HG03342 (cell line): ENCODE measurements around the gene ARL10.
"Not testable (repeated sequence)": the region's sequence is repeated elsewhere in the genome, so short reads cannot be mapped to it uniquely, and the experiment has no call there.

Experiments used
- ATAC-seq: cut with Tn5 transposase; IDR thresholded peaks from one replicate; pipeline ENCODE4 v1.9.1; 2021; ENCODE audit warnings: mild to moderate bottlenecking, moderate library complexity; ENCODE audit not compliant: unreplicated experiment

ARL10 gene

DNA sequence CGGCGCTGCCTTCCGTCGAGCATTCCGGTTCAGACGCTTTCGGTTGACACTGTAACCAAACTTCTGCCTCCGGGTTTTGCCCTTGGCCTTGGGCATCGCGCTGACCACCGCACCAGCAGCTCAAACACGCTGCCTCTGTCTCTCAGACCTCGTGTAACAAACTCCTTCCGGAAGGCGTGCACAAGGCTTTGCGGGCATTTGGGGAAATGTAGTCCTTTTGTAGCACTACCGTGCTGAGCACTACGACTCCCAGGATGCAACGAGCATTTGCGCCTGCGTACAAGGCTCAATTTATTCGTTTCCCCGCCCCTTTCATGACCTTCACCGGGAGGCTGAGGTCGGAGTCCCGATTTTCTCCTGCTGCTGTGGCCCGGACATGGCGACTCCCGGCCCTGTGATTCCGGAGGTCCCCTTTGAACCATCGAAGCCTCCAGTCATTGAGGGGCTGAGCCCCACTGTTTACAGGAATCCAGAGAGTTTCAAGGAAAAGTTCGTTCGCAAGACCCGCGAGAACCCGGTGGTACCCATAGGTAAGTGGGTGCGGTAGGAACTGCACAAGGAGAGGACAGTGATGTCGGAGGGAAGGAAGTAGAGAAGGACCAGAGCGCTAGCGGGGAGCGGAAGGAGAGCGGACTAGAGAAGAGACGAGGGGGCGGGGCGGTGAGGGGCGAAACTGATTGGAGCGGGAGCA lies 23.3 kb downstream of the ARL10 start, which contains the start of the genes HIGD2A and NOP16:
TSS of gene HIGD2A (plus strand) at position 308 of the 691 bp plus-strand sequence. CDS start at position 377, 69 bp downstream.
TSS of gene NOP16 (minus strand) at position 155 of the 691 bp plus-strand sequence. CDS start at position 96, 59 bp downstream.
- ATAC-seq: peak; percentile 82

DNA sequence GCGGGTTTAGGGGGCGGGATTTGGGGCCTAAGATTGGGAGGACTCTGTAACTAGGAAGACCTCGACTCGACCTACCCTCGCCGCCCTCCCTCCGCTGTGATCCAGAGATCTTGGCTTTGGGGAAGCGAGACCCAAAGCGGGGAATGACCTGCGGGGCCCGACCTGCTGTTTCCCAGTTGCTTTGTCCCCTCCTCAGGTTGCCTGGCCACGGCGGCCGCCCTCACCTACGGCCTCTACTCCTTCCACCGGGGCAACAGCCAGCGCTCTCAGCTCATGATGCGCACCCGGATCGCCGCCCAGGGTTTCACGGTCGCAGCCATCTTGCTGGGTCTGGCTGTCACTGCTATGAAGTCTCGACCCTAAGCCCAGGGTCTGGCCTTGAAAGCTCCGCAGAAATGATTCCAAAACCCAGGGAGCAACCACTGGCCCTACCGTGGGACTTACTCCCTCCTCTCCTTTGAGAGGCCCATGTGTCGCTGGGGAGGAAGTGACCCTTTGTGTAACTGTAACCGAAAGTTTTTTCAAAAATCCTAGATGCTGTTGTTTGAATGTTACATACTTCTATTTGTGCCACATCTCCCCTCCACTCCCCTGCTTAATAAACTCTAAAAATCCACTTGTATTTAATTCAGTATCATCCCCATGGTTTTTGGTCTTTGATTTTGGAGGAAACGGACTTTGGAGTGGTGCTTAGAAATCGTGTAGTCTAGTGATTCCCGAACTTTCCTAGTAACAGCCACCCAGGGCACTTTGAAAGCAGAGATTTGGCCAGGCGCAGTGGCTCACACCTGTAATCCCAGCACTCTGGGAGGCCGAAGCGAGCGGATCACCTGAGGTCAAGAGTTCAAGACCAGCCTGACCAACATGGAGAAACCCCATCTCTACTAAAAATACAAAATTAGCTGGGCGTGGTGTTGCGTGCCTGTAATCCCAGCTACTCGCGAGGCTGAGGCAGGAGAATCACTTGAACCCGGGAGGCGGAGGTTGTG lies 24.1 kb downstream of the ARL10 start:
- ATAC-seq: peak; percentile 30

- no peak for ATAC-seq
Observed at GRCh38 chr5:176391479-176391878, 26.2 kb downstream of the ARL10 start.

DNA sequence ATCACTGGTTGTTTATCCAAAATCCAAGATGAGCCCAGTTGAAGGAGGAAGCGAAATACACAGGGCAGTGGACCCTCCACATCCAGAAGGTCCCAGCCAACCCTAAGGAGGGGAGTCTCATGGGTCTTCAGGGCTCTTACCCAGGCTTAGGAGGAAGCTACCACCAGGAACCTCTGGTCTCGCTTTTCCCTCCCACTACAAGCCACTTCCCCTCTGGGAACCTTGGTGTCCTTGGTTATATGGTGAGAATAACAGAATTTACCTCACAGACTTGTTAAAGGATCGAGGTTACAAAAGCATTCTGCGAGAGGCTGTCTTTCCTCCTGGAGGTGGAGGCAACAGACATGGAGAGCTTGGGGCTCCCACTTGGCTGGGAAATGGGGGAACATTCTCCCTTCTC lies 26.7 kb downstream of the ARL10 start:
- ATAC-seq: no peak

DNA sequence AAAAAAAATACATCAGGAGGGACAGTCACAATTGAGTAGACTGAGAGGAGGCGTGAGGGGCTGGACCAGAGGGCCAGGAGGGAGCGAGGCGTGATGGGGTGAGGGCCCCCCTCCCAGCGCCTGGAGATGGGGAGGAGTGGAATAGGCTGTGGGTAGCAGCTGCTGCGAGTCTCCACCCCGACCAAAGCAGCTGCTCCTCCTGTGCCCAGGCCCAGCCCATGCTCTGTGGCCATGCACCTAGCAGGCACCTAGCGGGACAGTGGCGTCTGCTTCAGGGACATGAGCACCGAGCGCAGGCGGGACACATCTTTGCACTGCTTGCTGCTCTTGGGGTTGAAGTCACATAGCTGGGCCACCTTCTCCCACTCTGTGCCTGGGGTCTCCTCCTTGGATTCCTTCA lies 27.2 kb downstream of the ARL10 start:
- no peak for ATAC-seq

GRCh38 chr5:176394096-176394495 lies 28.8 kb downstream of the ARL10 start:
- ATAC-seq: no peak

GRCh38 chr5:176394881-176395675 lies 29.8 kb downstream of the ARL10 start:
- ATAC-seq: no peak

- ATAC-seq: no peak
Observed at GRCh38 chr5:176396330-176396729, 31.0 kb downstream of the ARL10 start.

- no peak for ATAC-seq
Observed at GRCh38 chr5:176397736-176398420, 32.6 kb downstream of the ARL10 start.

DNA sequence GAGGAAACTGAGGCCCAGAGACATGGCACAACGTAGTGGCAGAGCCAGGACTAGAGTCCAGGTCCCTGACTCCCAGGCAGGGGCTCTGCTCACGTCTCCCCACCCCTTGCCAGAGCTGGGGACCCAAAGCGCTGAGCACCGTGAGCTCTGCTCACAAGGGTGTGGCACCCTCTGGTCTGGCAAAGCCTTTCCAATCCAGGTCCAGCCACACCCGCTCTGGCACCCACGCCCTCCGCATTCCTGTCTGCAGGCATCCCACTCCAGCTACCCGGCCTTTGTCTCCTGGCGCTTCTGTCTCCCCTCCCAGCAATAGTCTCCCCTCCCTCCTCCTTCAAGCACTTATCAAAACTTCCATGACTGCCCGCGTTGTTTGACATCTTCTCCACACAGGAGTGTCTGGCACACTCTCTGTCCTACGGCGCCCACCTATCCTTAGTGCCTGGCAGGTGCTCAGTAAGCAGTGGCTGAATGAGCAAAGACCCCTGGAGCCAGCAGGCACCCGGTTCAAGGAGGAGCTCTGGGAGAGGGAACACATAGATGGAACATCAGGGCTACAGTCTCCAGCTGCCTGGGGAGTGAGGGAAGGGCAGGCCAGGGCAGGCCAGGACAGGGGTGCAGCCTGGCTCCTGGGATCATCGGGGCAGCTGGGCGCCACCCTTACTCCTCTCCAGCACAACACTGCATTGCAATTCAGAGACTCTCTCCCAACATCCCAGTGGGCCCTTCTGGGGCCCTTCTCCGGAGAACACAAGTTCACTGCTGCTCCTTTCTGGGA lies 35.3 kb downstream of the ARL10 start:
- ATAC-seq: no peak

DNA sequence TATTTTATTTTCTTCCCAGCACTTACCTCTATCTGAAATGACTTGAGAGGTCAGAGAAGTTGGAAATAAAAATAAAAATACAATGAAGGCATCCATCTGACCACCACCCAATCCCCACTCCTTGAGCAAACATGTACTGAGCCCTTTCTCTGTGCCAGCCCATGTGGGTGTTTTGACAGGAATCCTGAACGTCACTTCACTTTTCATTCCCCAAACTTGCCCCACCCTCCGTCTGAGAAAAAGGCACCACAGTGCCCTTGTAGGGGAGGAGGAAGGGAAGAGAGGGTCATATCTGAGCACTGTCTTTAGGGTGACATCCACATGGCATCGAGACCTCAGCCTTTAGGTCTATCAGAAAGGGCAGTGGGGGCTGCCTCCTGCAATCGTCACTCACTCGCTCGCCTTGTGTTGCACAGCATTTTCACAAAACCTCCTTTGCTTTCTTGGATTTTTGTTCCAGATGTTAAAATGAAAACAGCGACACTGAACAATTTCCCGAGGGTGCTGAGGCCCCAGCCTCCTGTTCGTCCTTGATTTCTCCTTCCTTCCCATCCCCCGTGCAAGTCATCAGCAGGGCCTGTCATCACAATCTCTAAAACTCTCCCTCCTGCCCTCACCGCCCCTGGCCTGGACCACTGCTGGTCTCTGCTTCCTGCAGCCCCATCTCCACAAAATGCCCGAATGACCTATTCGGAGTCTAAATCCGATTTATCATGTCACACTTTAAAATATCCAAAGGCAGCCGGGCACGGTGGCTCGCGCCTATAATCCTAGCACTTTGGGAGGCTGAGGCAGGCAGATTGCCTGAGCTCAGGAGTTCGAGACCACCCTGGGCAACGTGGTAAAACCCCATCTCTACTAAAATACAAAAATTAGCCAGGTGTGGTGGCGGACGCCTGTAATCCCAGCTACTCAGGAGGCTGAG lies 36.3 kb downstream of the ARL10 start:
- ATAC-seq: no peak

- no peak for ATAC-seq
Observed at GRCh38 chr5:176405656-176406435, 40.6 kb downstream of the ARL10 start.

DNA sequence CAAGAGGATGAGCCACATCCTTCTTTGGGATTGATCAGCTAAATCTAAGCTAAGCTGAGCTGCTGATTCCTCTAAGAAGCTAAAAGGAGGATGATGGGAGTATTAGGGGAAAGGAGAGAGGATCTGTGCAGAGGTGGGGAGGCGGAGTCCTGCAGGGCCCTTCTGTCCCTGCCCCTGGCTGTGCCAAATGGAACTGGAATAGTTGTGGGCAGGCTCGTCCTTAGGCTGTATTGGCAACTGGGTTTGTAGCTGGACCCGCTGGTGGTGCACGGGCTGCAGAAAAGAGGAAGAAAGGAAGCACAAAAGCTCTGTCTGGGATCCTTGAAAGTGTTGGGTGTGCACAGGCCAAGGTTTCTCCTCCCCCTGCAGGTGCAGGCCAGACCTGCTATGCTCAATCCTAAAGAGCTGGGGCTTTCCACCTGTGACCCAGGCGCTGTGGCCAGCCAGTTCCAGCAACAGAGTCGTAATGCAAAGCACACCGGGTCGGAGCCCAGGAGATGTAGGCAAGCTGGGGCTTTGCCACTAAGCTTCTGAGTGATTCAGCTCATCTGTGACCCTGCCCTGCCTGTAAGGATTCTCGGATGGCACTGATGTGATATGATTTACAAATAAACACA lies 41.3 kb downstream of the ARL10 start:
- ATAC-seq: no peak

- no peak for ATAC-seq
Observed at GRCh38 chr5:176407456-176408251, 42.4 kb downstream of the ARL10 start.

DNA sequence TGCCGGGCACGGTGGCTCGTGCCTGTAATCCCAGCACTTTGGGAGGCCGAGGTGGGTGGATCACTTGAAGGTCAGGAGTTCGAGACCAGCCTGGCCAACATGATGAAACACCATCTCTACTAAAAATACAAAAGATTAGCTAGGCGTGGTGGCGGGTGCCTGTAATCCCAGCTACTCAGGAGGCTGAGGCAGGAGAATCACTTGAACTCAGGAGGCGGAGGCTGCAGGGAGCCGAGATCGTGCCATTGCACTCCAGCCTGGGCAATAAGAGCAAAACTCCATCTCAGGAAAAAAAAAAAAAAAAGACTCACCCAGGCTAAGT lies 42.9 kb downstream of the ARL10 start:
- ATAC-seq: not testable (repeated sequence)

- ATAC-seq: no peak
Observed at GRCh38 chr5:176408590-176408989, 43.3 kb downstream of the ARL10 start.

DNA sequence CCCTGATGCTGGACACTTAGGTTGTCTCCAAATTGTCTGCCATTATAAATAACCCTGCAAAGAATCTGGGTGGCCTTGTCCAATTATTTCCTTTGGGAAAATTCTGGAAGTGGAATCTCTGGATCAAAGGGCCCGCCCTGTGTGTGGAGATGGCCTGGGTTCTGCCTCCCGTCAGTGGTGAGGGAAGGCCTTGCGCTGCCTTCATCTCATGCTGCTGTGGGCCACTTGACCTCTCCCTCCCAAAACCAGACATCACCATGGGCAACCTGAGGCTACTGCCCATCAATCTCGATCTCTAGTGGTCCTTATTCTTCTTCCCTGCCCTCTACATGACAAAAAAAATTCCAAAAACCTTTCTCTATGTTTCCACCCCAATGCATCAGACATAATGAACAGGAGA lies 44.5 kb downstream of the ARL10 start:
- ATAC-seq: no peak
